Sciatic nerve (tissue), 2 donors: Measurements from ENCODE around the gene IFNG-AS1. TPM values are rescaled to one million over a fixed set of nuclear protein-coding genes. Genes with fewer than 3 reads are reported as not detected.

Experiments
- ATAC-seq: fragments of 200-7000 bp; cut with Tn5 transposase; one replicate; pipeline ENCODE4 v1.9.1; 2020; ENCODE audit warnings: mild to moderate bottlenecking, moderate library complexity
- DNase-seq: peaks from one replicate; pipeline ENCODE4 v3.0.0-alpha.2; 2020; ENCODE audit warnings: low spot score
- intact Hi-C: fragments of 100-400 bp; cut with DNase I; formaldehyde crosslinking; loops from one replicate; pipeline ENCODE4 v1.14.2; 2022
- total RNA-seq: library from RNA; stranded (reverse); fragmentation: NEBNext Ultra II Directional; extraction: Animal tissue kit (Norgen Biotek cat#: 25700); gene quantifications from one replicate; pipeline ENCODE4 v1.2.1, GENCODE V29; 2021
- donor health status: DM: no; HTN: no; CAD: no.
- donor health status: DM: no; HTN: no; CAD: no.

IFNG-AS1 gene
- total RNA-seq, 1 donor from 2014 or later = 0.27 TPM

GRCh38 chr12:68030248-68030647, 41.0 kb downstream of the IFNG-AS1 start:
- DNase-seq = no peak
- no peak for ATAC-seq
- intact Hi-C loops = no loop called here

GRCh38 chr12:68031174-68031573, 41.9 kb downstream of the IFNG-AS1 start:
- ATAC-seq (no peak), DNase-seq (no peak)
- intact Hi-C loops = no loop called here

GRCh38 chr12:68031881-68032739, 42.9 kb downstream of the IFNG-AS1 start:
- intact Hi-C loops = no loop called here
- no peak for DNase-seq
- ATAC-seq = no peak

- intact Hi-C loops = no loop called here
- ATAC-seq (no peak), DNase-seq (no peak)
Measured at GRCh38 chr12:68034567-68034966, 45.3 kb downstream of the IFNG-AS1 start.

GRCh38 chr12:68036642-68037041, 47.4 kb downstream of the IFNG-AS1 start:
- no peak for ATAC-seq
- intact Hi-C loops = no loop called here
- no peak for DNase-seq

GRCh38 chr12:68037616-68038255, 48.5 kb downstream of the IFNG-AS1 start:
- no peak for DNase-seq
- intact Hi-C loops = no loop called here
- no peak for ATAC-seq

GRCh38 chr12:68038650-68039049, 49.4 kb downstream of the IFNG-AS1 start:
- ATAC-seq (no peak), DNase-seq (no peak)
- intact Hi-C loops = no loop called here

- intact Hi-C loops = no loop called here
- peak; percentile 75 for DNase-seq
- peak; percentile 78 for ATAC-seq
Measured at GRCh38 chr12:68040450-68041075, 51.3 kb downstream of the IFNG-AS1 start.

- ATAC-seq = no peak
Measured at GRCh38 chr12:68042212-68042699, 53.0 kb downstream of the IFNG-AS1 start.

GRCh38 chr12:68043435-68043834, 54.2 kb downstream of the IFNG-AS1 start:
- no peak for DNase-seq
- no peak for ATAC-seq
- intact Hi-C loops = no loop called here

More at GRCh38 chr12:68042212-68042699, 53.0 kb downstream of the IFNG-AS1 start:
- no peak for DNase-seq
- intact Hi-C loops = no loop called here

GRCh38 chr12:68048648-68049297, 59.5 kb downstream of the IFNG-AS1 start:
- DNase-seq = no peak
- no peak for ATAC-seq
- intact Hi-C loops = no loop called here

GRCh38 chr12:68056300-68056699, 67.1 kb downstream of the IFNG-AS1 start:
- intact Hi-C loops = no loop called here
- ATAC-seq = no peak
- DNase-seq = no peak

- intact Hi-C loops = no loop called here
- DNase-seq (no peak), ATAC-seq (no peak)
Measured at GRCh38 chr12:68063900-68064590, 74.8 kb downstream of the IFNG-AS1 start.

GRCh38 chr12:68065163-68065562, 75.9 kb downstream of the IFNG-AS1 start:
- ATAC-seq (no peak), DNase-seq (no peak)
- intact Hi-C loops = no loop called here

GRCh38 chr12:68065687-68066086, 76.4 kb downstream of the IFNG-AS1 start:
- intact Hi-C loops = no loop called here
- ATAC-seq (no peak), DNase-seq (no peak)

GRCh38 chr12:68067762-68068376, 78.6 kb downstream of the IFNG-AS1 start:
- ATAC-seq (no peak), DNase-seq (no peak)
- intact Hi-C loops = no loop called here

- intact Hi-C loops = no loop called here
- no peak for DNase-seq
- ATAC-seq = no peak
Measured at GRCh38 chr12:68069275-68069674, 80.0 kb downstream of the IFNG-AS1 start.
